Measurements from ENCODE around the gene KRTAP17-1. TPM values are rescaled to one million over a fixed set of nuclear protein-coding genes. Genes with fewer than 3 reads are reported as not detected.
"Not testable (repeated sequence)": the region's sequence is repeated elsewhere in the genome, so short reads cannot be mapped to it uniquely, and the experiment has no call there.

The KRTAP17-1 gene
- not detected for total RNA-seq

GRCh38 chr17:41315204-41315794, at the start of gene KRTAP17-1:
KRTAP17-1 (minus strand) TSS chr17:41315710; CDS start chr17:41315650, 60 bp downstream.
- Mint-ChIP-seq H3K36me3 (ENCODE audit: low read depth) (no peaks in the 10 kb centered on the region), H3K27me3 (no peaks in the 10 kb centered on the region), H3K4me1 (peaks cover 6% of the 10 kb centered on the region), H3K4me3 (no peak within 1 kb of the TSS), H3K27ac (peak within 1 kb of the TSS; percentile 38), H3K9me3 (no peaks in the 10 kb centered on the region)
- ATAC-seq (replicated peaks) = no peak

DNA sequence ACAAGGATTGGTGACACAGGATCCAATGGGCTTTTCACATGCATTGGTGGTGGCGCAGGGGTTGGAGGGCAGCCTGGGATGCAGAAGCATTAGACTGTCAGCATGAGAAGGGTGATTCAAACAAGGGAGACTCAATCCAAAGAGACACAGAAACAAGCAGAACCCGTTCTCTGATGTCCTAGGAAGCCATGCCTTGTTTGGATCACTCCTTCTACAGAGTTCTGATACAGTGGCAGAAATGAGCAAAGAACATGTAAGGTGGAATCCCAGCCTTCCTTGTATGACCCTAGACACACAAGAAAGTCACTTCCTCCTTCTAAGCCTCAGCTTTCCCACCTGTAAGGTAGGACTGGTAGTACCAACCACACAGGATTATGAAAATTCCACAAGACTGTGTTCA, 48.4 kb upstream of the KRTAP17-1 start:
- ATAC-seq (replicated peaks) = no peak
- Mint-ChIP-seq H3K36me3 (ENCODE audit: low read depth) (no peaks in the 10 kb centered on the region), H3K27me3 (no peaks in the 10 kb centered on the region), H3K27ac (no peak overlapping the region), H3K9me3 (no peaks in the 10 kb centered on the region), H3K4me3 (no peak overlapping the region), H3K4me1 (no peaks in the 10 kb centered on the region)

DNA sequence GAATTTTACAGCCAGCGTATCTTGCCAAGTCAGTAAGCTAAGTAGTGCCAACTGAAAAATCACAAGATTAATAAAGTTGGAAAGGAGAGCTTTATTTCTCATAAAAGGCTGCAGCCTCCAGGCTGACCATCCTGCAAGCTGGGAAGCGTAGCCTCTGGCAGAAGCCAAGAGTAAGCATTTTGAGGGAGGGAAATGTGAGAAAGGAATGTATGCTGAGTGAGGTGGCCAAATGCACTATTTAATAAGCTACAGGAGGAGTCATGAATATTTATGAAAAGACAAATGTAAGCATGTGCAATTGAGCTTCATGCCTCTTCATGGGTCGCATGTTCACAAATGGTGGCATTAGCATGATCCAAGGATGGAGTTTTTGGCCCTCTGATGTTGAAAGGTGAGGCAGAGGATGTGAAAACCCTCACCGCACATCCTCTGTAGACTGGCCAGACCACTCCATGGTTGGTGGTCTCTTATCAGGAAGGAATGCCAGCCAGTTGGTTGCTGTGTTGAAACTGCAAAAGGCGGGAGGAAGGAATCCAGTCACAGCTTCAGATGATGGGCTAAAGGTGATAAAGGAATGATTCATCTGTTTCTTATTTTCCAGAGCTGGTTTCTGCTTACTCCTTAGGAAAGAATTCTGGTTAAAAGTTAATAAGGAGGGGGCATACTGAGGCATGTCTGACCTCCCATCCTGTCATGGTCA, 44.9 kb upstream of the KRTAP17-1 start:
- no peaks in the 10 kb centered on the region for H3K9me3 Mint-ChIP-seq
- H3K4me3 Mint-ChIP-seq = no peak overlapping the region
- no peaks in the 10 kb centered on the region for H3K27me3 Mint-ChIP-seq

DNA sequence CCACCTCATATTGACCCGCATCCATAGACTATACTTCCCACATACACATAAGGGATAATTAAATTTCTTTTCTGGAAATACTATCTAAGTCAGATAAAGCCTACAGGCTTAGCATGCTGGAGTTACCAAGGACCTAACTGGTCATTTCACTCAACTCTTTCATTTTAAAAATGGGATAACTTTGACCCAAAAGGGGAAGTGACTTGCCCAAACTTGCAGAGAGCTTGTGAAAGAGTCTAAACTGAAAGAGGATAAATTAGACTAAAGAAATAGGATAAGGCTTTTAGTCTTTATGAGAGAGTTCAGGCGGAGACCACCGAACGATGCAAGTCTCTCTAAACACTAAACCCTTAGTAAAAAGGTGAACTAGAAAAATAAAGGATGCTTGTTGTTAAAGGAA, 39.0 kb upstream of the KRTAP17-1 start:
- Mint-ChIP-seq H3K9me3 (no peaks in the 10 kb centered on the region), H3K4me1 (peaks cover 8% of the 10 kb centered on the region), H3K4me3 (no peak overlapping the region), H3K27ac (no peak overlapping the region), H3K36me3 (ENCODE audit: low read depth) (no peaks in the 10 kb centered on the region), H3K27me3 (no peaks in the 10 kb centered on the region)
- ATAC-seq (replicated peaks) = no peak

More for the DNA sequence above, 44.9 kb upstream of the KRTAP17-1 start:
- Mint-ChIP-seq H3K4me1 (no peaks in the 10 kb centered on the region), H3K27ac (no peak overlapping the region), H3K36me3 (ENCODE audit: low read depth) (no peaks in the 10 kb centered on the region)
- ATAC-seq (replicated peaks) = no peak

- Mint-ChIP-seq H3K4me3 (no peak overlapping the region), H3K27ac (no peak overlapping the region), H3K27me3 (no peaks in the 10 kb centered on the region), H3K4me1 (peaks cover 8% of the 10 kb centered on the region), H3K36me3 (ENCODE audit: low read depth) (no peaks in the 10 kb centered on the region), H3K9me3 (no peaks in the 10 kb centered on the region)
- no peak for ATAC-seq (replicated peaks)
These were observed 37.3 kb upstream of the KRTAP17-1 start for GRCh38 chr17:41352597-41353366.

GRCh38 chr17:41351177-41351576, 35.7 kb upstream of the KRTAP17-1 start:
- Mint-ChIP-seq H3K27ac (no peak overlapping the region), H3K36me3 (ENCODE audit: low read depth) (no peaks in the 10 kb centered on the region), H3K9me3 (no peaks in the 10 kb centered on the region), H3K4me1 (peaks cover 8% of the 10 kb centered on the region), H3K27me3 (no peaks in the 10 kb centered on the region), H3K4me3 (no peak overlapping the region)
- ATAC-seq (replicated peaks) = no peak

- not testable (repeated sequence) for H3K4me3 Mint-ChIP-seq; H3K27me3 Mint-ChIP-seq; H3K27ac Mint-ChIP-seq; ATAC-seq (replicated peaks); H3K9me3 Mint-ChIP-seq; H3K4me1 Mint-ChIP-seq; H3K36me3 Mint-ChIP-seq (ENCODE audit: low read depth)
These were observed 34.9 kb upstream of the KRTAP17-1 start, which contains the start of gene KRT33A for GRCh38 chr17:41350381-41350878. KRT33A (minus strand) TSS chr17:41350828; CDS start chr17:41350767, 61 bp downstream.

DNA sequence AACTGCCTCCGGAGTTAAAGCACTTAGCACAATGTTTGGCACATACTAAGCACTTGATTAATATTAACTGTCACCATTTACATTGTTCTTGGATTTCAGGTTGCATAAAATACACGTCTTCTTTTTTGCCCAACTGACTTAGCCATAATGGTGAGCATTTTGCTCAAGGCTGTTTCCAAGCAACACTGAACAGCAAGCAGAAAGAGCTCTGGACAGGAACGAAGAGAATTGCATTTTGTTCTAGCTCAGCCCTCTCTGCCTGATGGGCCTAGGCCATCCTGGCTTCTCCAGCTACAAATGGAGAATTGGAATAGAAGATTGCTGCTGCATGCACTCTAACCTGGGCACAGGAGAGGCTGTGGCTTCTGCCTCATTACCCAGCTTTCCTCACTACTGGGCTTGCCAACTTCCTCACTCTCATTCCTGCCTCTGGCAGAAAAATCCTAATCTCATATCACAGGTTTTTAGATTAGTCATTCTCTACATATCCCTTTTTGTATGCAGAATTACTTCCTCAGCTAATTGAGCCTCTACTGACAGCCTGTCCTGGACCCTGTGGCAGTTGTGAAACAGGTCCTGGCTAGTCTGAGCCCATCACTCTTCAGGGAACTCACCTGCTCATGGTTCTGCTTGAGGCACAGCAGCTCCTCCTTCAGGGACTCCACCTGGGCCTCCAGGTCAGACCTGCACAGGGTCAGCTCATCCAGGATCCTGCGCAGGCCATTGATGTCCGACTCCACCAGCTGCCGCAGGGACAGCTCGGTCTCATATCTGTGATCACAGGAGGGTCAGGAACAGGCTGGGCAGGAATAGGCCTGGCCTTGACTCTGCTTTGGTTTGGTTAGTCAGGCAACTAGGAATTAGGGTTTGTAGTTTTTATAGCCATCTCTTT, 32.6 kb upstream of the KRTAP17-1 start:
- ATAC-seq (replicated peaks) = no peak
- H3K27ac Mint-ChIP-seq = no peak overlapping the region
- H3K4me1 Mint-ChIP-seq = peaks cover 8% of the 10 kb centered on the region

GRCh38 chr17:41346421-41346820, 30.9 kb upstream of the KRTAP17-1 start:
- not testable (repeated sequence) for H3K9me3 Mint-ChIP-seq; H3K27me3 Mint-ChIP-seq; H3K4me1 Mint-ChIP-seq; H3K4me3 Mint-ChIP-seq; H3K27ac Mint-ChIP-seq; H3K36me3 Mint-ChIP-seq (ENCODE audit: low read depth); ATAC-seq (replicated peaks)

More for the DNA sequence above, 32.6 kb upstream of the KRTAP17-1 start:
- Mint-ChIP-seq H3K9me3 (no peaks in the 10 kb centered on the region), H3K4me3 (no peak overlapping the region), H3K36me3 (ENCODE audit: low read depth) (no peaks in the 10 kb centered on the region), H3K27me3 (no peaks in the 10 kb centered on the region)

DNA sequence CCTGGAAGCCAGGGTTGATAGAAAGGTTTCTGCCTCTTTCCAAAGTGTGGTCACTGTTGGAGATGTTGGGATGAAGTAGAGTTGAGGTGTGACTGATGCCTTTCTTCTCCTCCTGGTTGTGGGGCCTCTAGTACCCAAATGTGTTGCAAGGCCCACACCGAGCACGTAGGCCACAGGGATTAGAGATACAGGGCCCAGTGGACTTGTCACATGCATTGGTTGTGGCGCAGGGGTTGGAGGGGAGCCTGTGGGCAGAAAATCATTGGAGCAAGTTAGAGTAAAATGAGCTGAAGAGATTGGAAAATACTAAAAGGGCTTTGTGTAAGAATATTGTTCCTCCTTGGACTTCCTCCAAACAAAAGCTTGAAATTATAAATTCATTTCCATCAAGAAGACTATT, 30.5 kb upstream of the KRTAP17-1 start:
- no peak for ATAC-seq (replicated peaks)
- Mint-ChIP-seq H3K27ac (no peak overlapping the region), H3K27me3 (no peaks in the 10 kb centered on the region), H3K4me3 (no peak overlapping the region), H3K9me3 (no peaks in the 10 kb centered on the region), H3K4me1 (peaks cover 10% of the 10 kb centered on the region), H3K36me3 (ENCODE audit: low read depth) (no peaks in the 10 kb centered on the region)

- no peaks in the 10 kb centered on the region for H3K36me3 Mint-ChIP-seq (ENCODE audit: low read depth)
- peaks cover 34% of the 10 kb centered on the region for H3K4me1 Mint-ChIP-seq
- H3K4me3 Mint-ChIP-seq = no peak overlapping the region
- ATAC-seq (replicated peaks) = no peak
- H3K27ac Mint-ChIP-seq = no peak overlapping the region
- no peaks in the 10 kb centered on the region for H3K9me3 Mint-ChIP-seq
- no peaks in the 10 kb centered on the region for H3K27me3 Mint-ChIP-seq
These were observed 27.5 kb upstream of the KRTAP17-1 start for GRCh38 chr17:41343029-41343428.

GRCh38 chr17:41340934-41341861, 25.7 kb upstream of the KRTAP17-1 start:
- peak; percentile 78 for ATAC-seq (replicated peaks)
- peak overlapping the region; percentile 46 for H3K4me3 Mint-ChIP-seq
- H3K4me1 Mint-ChIP-seq = peaks cover 34% of the 10 kb centered on the region
- H3K27ac Mint-ChIP-seq = peak overlapping the region; percentile 34
- H3K27me3 Mint-ChIP-seq = no peaks in the 10 kb centered on the region
- no peaks in the 10 kb centered on the region for H3K9me3 Mint-ChIP-seq
- no peaks in the 10 kb centered on the region for H3K36me3 Mint-ChIP-seq (ENCODE audit: low read depth)

GRCh38 chr17:41340494-41340893, 25.0 kb upstream of the KRTAP17-1 start:
- Mint-ChIP-seq H3K9me3 (no peaks in the 10 kb centered on the region), H3K4me1 (peaks cover 39% of the 10 kb centered on the region), H3K27ac (peak overlapping the region; percentile 34), H3K27me3 (no peaks in the 10 kb centered on the region), H3K36me3 (ENCODE audit: low read depth) (no peaks in the 10 kb centered on the region), H3K4me3 (peak overlapping the region; percentile 46)
- no peak for ATAC-seq (replicated peaks)

Measured in activated T-helper 17 cell treated with anti-CD3 and anti-CD28 coated beads, Interleukin-2, amount 50 U/mL, for 72 hours (primary cell).